ENCODE measurements around the gene RNLS.

The RNLS gene

DNA sequence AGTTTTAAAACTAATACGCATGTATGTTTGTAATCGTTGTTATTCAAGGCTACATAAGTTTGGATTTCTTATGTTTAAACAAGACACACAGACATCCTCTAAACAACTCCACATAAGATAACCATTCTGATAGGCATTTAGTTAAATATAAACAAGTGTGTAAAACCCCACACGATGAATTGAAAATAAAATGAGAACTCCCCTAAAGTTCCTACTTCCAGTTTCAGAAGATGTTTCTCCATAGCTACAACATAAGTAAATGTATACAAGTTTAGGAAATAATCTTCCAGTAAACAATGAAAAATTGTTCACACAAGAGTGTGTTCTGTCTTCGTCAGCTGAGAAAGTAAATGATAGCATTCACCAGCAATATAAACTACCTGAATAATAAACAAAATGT, 246.8 kb downstream of the RNLS start:
- 0 out of 2 replicates have a peak, but pooled peaks cover 4% of the 10 kb centered on the region for H3F3A ChIP-seq (ENCODE audit: insufficient read depth)
- H3K9me2 ChIP-seq (replicated peaks; ENCODE audit: insufficient read depth, low read length) = no peaks in the 10 kb centered on the region
- H4K20me1 ChIP-seq (ENCODE audit: low read depth, low read length) = no peaks in the 10 kb centered on the region
- H2AFZ ChIP-seq (ENCODE audit: low read depth, low read length, severe bottlenecking) = no peak overlapping the region
- H3K79me2 ChIP-seq (ENCODE audit: insufficient read depth, low read length) = no peaks in the 10 kb centered on the region
- H3K4me2 ChIP-seq (ENCODE audit: low read depth, low read length, poor library complexity, severe bottlenecking) = no peak overlapping the region
- no peak overlapping the region for H3K27ac ChIP-seq (ENCODE audit: low read depth, low read length)
- no peaks in the 10 kb centered on the region for H3K9me3 ChIP-seq (ENCODE audit: insufficient read depth, low read length)
- H3K4me3 ChIP-seq (ENCODE audit: insufficient read depth, low read length, poor library complexity, severe bottlenecking) = no peak overlapping the region
- TF ChIP-seq EZH2phosphoT487 (conservative IDR thresholded peaks at IDR 0.05; ENCODE audit: low read length) (no peak), CTCF (IDR thresholded peaks at IDR 0.05; ENCODE audit: insufficient read depth, low read length, poor library complexity, severe bottlenecking) (no peak)
- H3K36me3 ChIP-seq (ENCODE audit: low read length) = no peaks in the 10 kb centered on the region
- no peaks in the 10 kb centered on the region for H3K27me3 ChIP-seq (ENCODE audit: low read length)
- no peak overlapping the region for H3K9ac ChIP-seq (ENCODE audit: low read length)

GRCh38 chr10:88333248-88333630, 249.9 kb downstream of the RNLS start:
- Histone ChIP-seq H4K20me1 (ENCODE audit: low read depth, low read length) (no peaks in the 10 kb centered on the region), H3K4me3 (ENCODE audit: insufficient read depth, low read length, poor library complexity, severe bottlenecking) (no peak overlapping the region), H3F3A (ENCODE audit: insufficient read depth) (peaks cover 8% of the 10 kb centered on the region; the same call in 1 of the 2 replicates), H2AFZ (ENCODE audit: low read depth, low read length, severe bottlenecking) (no peak overlapping the region), H3K36me3 (ENCODE audit: low read length) (no peaks in the 10 kb centered on the region), H3K9me2 (replicated peaks; ENCODE audit: insufficient read depth, low read length) (no peaks in the 10 kb centered on the region), H3K27ac (ENCODE audit: low read depth, low read length) (peak overlapping the region; percentile 83; the same call in 1 of the 2 replicates), H3K9me3 (ENCODE audit: insufficient read depth, low read length) (no peaks in the 10 kb centered on the region), H3K79me2 (ENCODE audit: insufficient read depth, low read length) (no peaks in the 10 kb centered on the region), H3K9ac (ENCODE audit: low read length) (no peak overlapping the region), H3K4me2 (ENCODE audit: low read depth, low read length, poor library complexity, severe bottlenecking) (peak overlapping the region; percentile 56), H3K27me3 (ENCODE audit: low read length) (no peaks in the 10 kb centered on the region)
- TF ChIP-seq CTCF (IDR thresholded peaks at IDR 0.05; ENCODE audit: insufficient read depth, low read length, poor library complexity, severe bottlenecking) (no peak), EZH2phosphoT487 (conservative IDR thresholded peaks at IDR 0.05; ENCODE audit: low read length) (no peak)

DNA sequence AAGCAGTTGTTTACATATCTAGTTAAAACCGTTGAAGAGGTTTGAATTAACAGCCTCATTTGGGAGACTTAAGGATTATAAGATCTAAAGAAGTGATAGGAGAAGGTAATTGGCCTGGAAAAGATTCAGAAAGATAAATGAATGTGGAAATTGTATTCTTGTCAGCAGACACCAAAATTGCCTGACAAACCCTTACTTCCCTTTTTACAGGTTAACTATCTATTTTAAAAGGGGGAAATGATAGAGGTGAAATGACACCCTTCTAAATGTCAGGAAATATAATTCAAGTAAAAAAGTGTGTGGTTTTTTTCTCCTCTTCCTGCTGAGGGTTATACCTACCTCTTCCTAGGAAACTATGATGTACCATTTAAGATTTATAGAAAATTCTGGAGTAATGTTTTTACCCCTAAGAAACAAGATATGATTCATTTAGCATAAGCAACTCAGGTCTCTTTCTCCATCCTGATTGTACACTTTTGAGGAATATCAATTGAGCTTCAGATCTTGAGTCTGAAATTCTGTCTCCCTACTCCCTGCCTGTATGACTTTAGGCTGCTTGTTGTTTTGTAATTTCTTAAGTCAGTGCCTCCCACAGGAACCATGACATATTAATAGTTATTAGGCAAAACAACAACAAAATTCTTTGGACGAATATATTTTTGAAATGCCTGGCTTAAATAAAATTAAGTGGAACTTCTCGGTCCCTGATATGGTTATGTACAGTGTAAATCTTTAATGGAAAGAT, 250.4 kb downstream of the RNLS start:
- Histone ChIP-seq H3K27me3 (ENCODE audit: low read length) (no peaks in the 10 kb centered on the region), H2AFZ (ENCODE audit: low read depth, low read length, severe bottlenecking) (peak overlapping the region; percentile 81), H4K20me1 (ENCODE audit: low read depth, low read length) (no peaks in the 10 kb centered on the region), H3K4me3 (ENCODE audit: insufficient read depth, low read length, poor library complexity, severe bottlenecking) (peak overlapping the region; percentile 14), H3K36me3 (ENCODE audit: low read length) (no peaks in the 10 kb centered on the region), H3K4me2 (ENCODE audit: low read depth, low read length, poor library complexity, severe bottlenecking) (peak overlapping the region; percentile 56), H3K27ac (ENCODE audit: low read depth, low read length) (peak overlapping the region; percentile 83), H3K9me2 (replicated peaks; ENCODE audit: insufficient read depth, low read length) (no peaks in the 10 kb centered on the region), H3K9me3 (ENCODE audit: insufficient read depth, low read length) (no peaks in the 10 kb centered on the region), H3K79me2 (ENCODE audit: insufficient read depth, low read length) (no peaks in the 10 kb centered on the region), H3K9ac (ENCODE audit: low read length) (peak overlapping the region; percentile 31), H3F3A (ENCODE audit: insufficient read depth) (peaks cover 8% of the 10 kb centered on the region; the same call in 1 of the 2 replicates)
- TF ChIP-seq EZH2phosphoT487 (conservative IDR thresholded peaks at IDR 0.05; ENCODE audit: low read length) (no peak), CTCF (IDR thresholded peaks at IDR 0.05; ENCODE audit: insufficient read depth, low read length, poor library complexity, severe bottlenecking) (no peak)
